ENCODE measurements around the gene GFOD2.

GRCh38 chr16:67758006-67758405, 38.9 kb upstream of the GFOD2 start:
- no peak for TF ChIP-seq EZH2 (IDR thresholded peaks at IDR 0.05; ENCODE audit: borderline replicate concordance, low read depth, low read length, severe bottlenecking)
- no peak for TF ChIP-seq CTCF (IDR thresholded peaks at IDR 0.05; ENCODE audit: extremely low read depth in 1 of 2, insufficient read depth in 1 of 2, low read depth in 1 of 2, low read length in 2 of 2)
- TF ChIP-seq POLR2AphosphoS5 (IDR thresholded peaks at IDR 0.05; ENCODE audit: insufficient read depth, low read depth, low read length), result no peak
